SU-DHL-6 (cell line): Measurements from ENCODE around the gene PAX4.

ENCODE experiments used
- H2AFZ ChIP-seq: fragments of 200-600 bp; sonication (generic); 2 replicates; pipeline ENCODE4 v1.6.1; 2014; ENCODE audit warnings: low read depth, mild to moderate bottlenecking, moderate library complexity, mixed read lengths, antibody characterized with exemption, low read length; ENCODE audit not compliant: severe bottlenecking
- H3F3A ChIP-seq: fragments of 200-600 bp; shearing (Covaris generic); 2 replicates; pipeline ENCODE4 v1.6.0; 2016; ENCODE audit warnings: antibody characterized with exemption, mild to moderate bottlenecking; ENCODE audit not compliant: insufficient read depth
- H3K27ac ChIP-seq: fragments of 200-600 bp; sonication (generic); 2 replicates; pipeline ENCODE4 v1.5.1; 2016; ENCODE audit warnings: low read depth, mild to moderate bottlenecking, low read length, moderate library complexity, mixed read lengths
- H3K27me3 ChIP-seq: fragments of 200-600 bp; sonication (generic), shearing (Covaris generic); 2 replicates; pipeline ENCODE4 v1.6.0; 2014; ENCODE audit warnings: mild to moderate bottlenecking, low read length
- H3K36me3 ChIP-seq: fragments of 200-600 bp; sonication (generic); 2 replicates; pipeline ENCODE4 v1.6.1; 2014; ENCODE audit warnings: mild to moderate bottlenecking, low read length, mixed read lengths
- H3K4me2 ChIP-seq: fragments of 300-600, 200-600 bp; shearing (Covaris generic), sonication (generic); 2 replicates; pipeline ENCODE4 v1.6.0; 2014; ENCODE audit warnings: low read length, low read depth, mild to moderate bottlenecking; ENCODE audit not compliant: poor library complexity, severe bottlenecking
- H3K4me3 ChIP-seq: fragments of 200-600 bp; sonication (generic); 2 replicates; pipeline ENCODE4 v1.5.1; 2014; ENCODE audit warnings: antibody characterized with exemption, low read length, mild to moderate bottlenecking, mixed read lengths; ENCODE audit not compliant: insufficient read depth, poor library complexity, severe bottlenecking
- H3K79me2 ChIP-seq: fragments of 200-600 bp; sonication (generic); 2 replicates; pipeline ENCODE4 v1.6.1; 2014; ENCODE audit warnings: mild to moderate bottlenecking, low read length, moderate library complexity; ENCODE audit not compliant: insufficient read depth
- H3K9ac ChIP-seq: fragments of 200-600 bp; sonication (generic); 2 replicates; pipeline ENCODE4 v1.7.0; 2014; ENCODE audit warnings: mild to moderate bottlenecking, low read length
- H3K9me2 ChIP-seq: fragments of 200-600 bp; sonication (generic); replicated peaks from 2 replicates; pipeline ENCODE4 v1.6.1; 2014; ENCODE audit warnings: low read length; ENCODE audit not compliant: insufficient read depth
- H3K9me3 ChIP-seq: fragments of 200-600 bp; sonication (generic); 2 replicates; pipeline ENCODE4 v1.6.1; 2014; ENCODE audit warnings: low read length, mixed read lengths; ENCODE audit not compliant: insufficient read depth
- H4K20me1 ChIP-seq: fragments of 200-600 bp; sonication (generic); 2 replicates; pipeline ENCODE4 v1.6.1; 2014; ENCODE audit warnings: low read depth, mild to moderate bottlenecking, antibody characterized with exemption, low read length, moderate library complexity, mixed read lengths
- CTCF ChIP-seq: fragments of 200-600 bp; sonication (generic); IDR thresholded peaks from one replicate; pipeline ENCODE4 v1.5.1; 2017; ENCODE audit warnings: antibody characterized with exemption, mild to moderate bottlenecking, low read length, moderate library complexity; ENCODE audit not compliant: insufficient read depth, poor library complexity, severe bottlenecking
- EZH2phosphoT487 ChIP-seq: fragments of 200-600 bp; sonication (generic), shearing (Covaris generic); conservative IDR thresholded peaks from 2 replicates; pipeline ENCODE4 v1.6.1; 2018; ENCODE audit warnings: mild to moderate bottlenecking, antibody characterized with exemption, low read length, moderate library complexity, mixed read lengths

The PAX4 gene

GRCh38 chr7:127619681-127620405, 1.9 kb upstream of the PAX4 start:
- Histone ChIP-seq H3F3A (no peaks in the 10 kb centered on the region), H3K4me2 (no peak overlapping the region), H3K9ac (no peak overlapping the region), H3K4me3 (no peak overlapping the region), H2AFZ (no peak overlapping the region), H3K27ac (no peak overlapping the region), H3K9me2 (no peaks in the 10 kb centered on the region), H3K79me2 (no peaks in the 10 kb centered on the region), H3K27me3 (no peaks in the 10 kb centered on the region), H3K36me3 (no peaks in the 10 kb centered on the region), H3K9me3 (no peaks in the 10 kb centered on the region), H4K20me1 (no peaks in the 10 kb centered on the region)
- TF ChIP-seq EZH2phosphoT487 (no peak), CTCF (no peak)

- no peak overlapping the region for H3K9ac ChIP-seq
- H4K20me1 ChIP-seq, result no peaks in the 10 kb centered on the region
- no peaks in the 10 kb centered on the region for H3K9me2 ChIP-seq
- no peak overlapping the region for H2AFZ ChIP-seq
- H3K4me2 ChIP-seq, result no peak overlapping the region
- H3K4me3 ChIP-seq, result no peak overlapping the region
- H3K27ac ChIP-seq, result no peak overlapping the region
- H3K27me3 ChIP-seq, result no peaks in the 10 kb centered on the region
- H3K9me3 ChIP-seq, result no peaks in the 10 kb centered on the region
- TF ChIP-seq EZH2phosphoT487 (no peak), CTCF (no peak)
- H3K36me3 ChIP-seq, result no peaks in the 10 kb centered on the region
- H3F3A ChIP-seq, result no peaks in the 10 kb centered on the region
- no peaks in the 10 kb centered on the region for H3K79me2 ChIP-seq
Observed at GRCh38 chr7:127618775-127619174, 833 bp upstream of the PAX4 start.

GRCh38 chr7:127616724-127617123, 1.2 kb downstream of the PAX4 start:
- H3K9me3 ChIP-seq, result no peaks in the 10 kb centered on the region
- H3K79me2 ChIP-seq, result no peaks in the 10 kb centered on the region
- no peak for TF ChIP-seq EZH2phosphoT487
- no peak for TF ChIP-seq CTCF
- no peaks in the 10 kb centered on the region for H3K9me2 ChIP-seq
- H3K9ac ChIP-seq, result no peak overlapping the region
- H3K4me3 ChIP-seq, result no peak overlapping the region
- no peak overlapping the region for H3K27ac ChIP-seq
- no peak overlapping the region for H2AFZ ChIP-seq
- H3K36me3 ChIP-seq, result no peaks in the 10 kb centered on the region
- no peaks in the 10 kb centered on the region for H4K20me1 ChIP-seq
- H3K27me3 ChIP-seq, result no peaks in the 10 kb centered on the region; the same call in 1 of the 2 replicates
- no peak overlapping the region for H3K4me2 ChIP-seq
- H3F3A ChIP-seq, result no peaks in the 10 kb centered on the region
